ENCODE data around the gene BTBD9.

- TF ChIP-seq CTCF (IDR thresholded peaks at IDR 0.05 in 4 of 5, conservative IDR thresholded peaks at IDR 0.05 in 1 of 5) (no peak), POLR2A (IDR thresholded peaks at IDR 0.05) (no peak)
Measured at GRCh38 chr6:38161754-38162492, 477.8 kb downstream of the BTBD9 start.
